ENCODE measurements around the gene VPS4B.
A peak's percentile ranks its signal among the peaks of the same experiment; 100 is the strongest.

The VPS4B gene

DNA sequence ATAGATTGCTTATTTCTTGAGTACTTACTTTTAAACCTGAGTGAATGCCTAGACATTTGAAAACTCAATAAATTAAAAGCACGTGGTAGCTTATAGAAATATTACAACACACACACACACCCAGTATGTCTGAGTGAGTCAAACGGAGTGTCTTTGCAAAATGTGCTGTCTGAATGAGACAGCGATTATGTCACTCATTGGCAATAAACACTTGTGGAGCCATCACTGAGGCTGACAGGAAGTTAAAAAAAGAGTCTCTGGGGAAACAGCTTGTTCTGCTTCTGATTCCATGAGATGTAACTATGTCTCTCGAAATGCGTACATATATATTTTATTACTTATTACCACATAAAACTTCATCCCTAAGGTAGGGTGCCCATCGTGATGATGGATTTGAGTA, 22.3 kb upstream of the VPS4B start:
- H3K27ac ChIP-seq (ENCODE audit: poor library complexity, severe bottlenecking), result peak overlapping the region; percentile 97
- H3K27me3 ChIP-seq (ENCODE audit: insufficient read depth, poor library complexity, severe bottlenecking), result no peaks in the 10 kb centered on the region
- no peaks in the 10 kb centered on the region for H3K36me3 ChIP-seq (ENCODE audit: low read depth)
- H3K4me3 ChIP-seq (ENCODE audit: severe bottlenecking), result no peak overlapping the region
- H3K9me3 ChIP-seq (ENCODE audit: severe bottlenecking), result no peaks in the 10 kb centered on the region
- DNase-seq (ENCODE audit: low spot score) (no peak), ATAC-seq (ENCODE audit: low read depth) (peak; percentile 78)
- H3K4me1 ChIP-seq (ENCODE audit: insufficient read depth, poor library complexity, severe bottlenecking), result peaks cover 36% of the 10 kb centered on the region
- TF ChIP-seq, protein P1, sequence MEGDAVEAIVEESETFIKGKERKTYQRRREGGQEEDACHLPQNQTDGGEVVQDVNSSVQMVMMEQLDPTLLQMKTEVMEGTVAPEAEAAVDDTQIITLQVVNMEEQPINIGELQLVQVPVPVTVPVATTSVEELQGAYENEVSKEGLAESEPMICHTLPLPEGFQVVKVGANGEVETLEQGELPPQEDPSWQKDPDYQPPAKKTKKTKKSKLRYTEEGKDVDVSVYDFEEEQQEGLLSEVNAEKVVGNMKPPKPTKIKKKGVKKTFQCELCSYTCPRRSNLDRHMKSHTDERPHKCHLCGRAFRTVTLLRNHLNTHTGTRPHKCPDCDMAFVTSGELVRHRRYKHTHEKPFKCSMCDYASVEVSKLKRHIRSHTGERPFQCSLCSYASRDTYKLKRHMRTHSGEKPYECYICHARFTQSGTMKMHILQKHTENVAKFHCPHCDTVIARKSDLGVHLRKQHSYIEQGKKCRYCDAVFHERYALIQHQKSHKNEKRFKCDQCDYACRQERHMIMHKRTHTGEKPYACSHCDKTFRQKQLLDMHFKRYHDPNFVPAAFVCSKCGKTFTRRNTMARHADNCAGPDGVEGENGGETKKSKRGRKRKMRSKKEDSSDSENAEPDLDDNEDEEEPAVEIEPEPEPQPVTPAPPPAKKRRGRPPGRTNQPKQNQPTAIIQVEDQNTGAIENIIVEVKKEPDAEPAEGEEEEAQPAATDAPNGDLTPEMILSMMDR (IDR thresholded peaks at IDR 0.05; ENCODE audit: poor library complexity, severe bottlenecking), result no peak

DNA sequence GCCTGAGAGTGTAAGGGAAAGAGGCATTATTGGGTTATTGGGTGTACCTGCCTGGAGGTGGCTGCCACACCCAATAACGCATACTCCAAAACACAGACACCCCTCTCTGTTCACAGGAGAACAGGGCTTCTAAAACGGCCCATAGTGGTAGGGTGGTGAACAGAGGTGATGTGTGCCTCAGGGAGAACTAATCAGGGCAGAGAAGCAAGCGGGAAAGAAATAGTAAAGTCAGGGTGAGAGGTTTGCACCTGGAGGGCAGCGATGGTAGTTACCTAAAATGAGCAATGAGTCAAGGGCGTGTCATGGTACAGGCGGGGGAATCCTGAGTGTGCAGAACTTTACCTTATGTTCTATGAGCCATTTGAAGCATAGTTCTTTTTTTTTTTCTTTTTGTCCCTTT, 21.6 kb upstream of the VPS4B start:
- DNase-seq (ENCODE audit: low spot score) (no peak), ATAC-seq (ENCODE audit: low read depth) (peak; percentile 69)
- TF ChIP-seq, protein P1 (IDR thresholded peaks at IDR 0.05; ENCODE audit: poor library complexity, severe bottlenecking), result no peak
- H3K4me3 ChIP-seq (ENCODE audit: severe bottlenecking), result no peak overlapping the region
- H3K36me3 ChIP-seq (ENCODE audit: low read depth), result no peaks in the 10 kb centered on the region
- peak overlapping the region; percentile 97 for H3K27ac ChIP-seq (ENCODE audit: poor library complexity, severe bottlenecking)
- H3K4me1 ChIP-seq (ENCODE audit: insufficient read depth, poor library complexity, severe bottlenecking), result peaks cover 34% of the 10 kb centered on the region
- no peaks in the 10 kb centered on the region for H3K9me3 ChIP-seq (ENCODE audit: severe bottlenecking)
- H3K27me3 ChIP-seq (ENCODE audit: insufficient read depth, poor library complexity, severe bottlenecking), result no peaks in the 10 kb centered on the region

DNA sequence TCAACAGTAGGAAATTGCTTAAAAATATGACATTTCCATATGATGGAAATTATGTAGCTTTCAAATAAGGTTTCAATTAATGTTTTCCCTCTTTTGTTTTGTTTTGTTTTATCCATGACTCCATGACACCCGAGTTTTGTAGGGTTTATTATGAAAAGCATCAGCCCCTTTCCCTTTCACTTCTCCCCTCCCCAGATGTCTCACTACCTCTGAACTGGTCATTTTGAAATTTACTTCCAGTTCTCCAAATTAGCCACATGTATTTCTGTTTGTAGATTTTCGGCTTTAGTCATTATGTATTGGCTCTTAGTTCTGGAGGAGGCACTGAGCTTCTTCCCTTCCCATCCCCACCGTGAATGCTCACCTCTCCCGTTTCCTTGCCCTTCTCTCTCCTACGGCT, 18.6 kb upstream of the VPS4B start:
- Histone ChIP-seq H3K4me3 (ENCODE audit: severe bottlenecking) (no peak overlapping the region), H3K36me3 (ENCODE audit: low read depth) (no peaks in the 10 kb centered on the region), H3K27ac (ENCODE audit: poor library complexity, severe bottlenecking) (peak overlapping the region; percentile 97), H3K9me3 (ENCODE audit: severe bottlenecking) (no peaks in the 10 kb centered on the region), H3K27me3 (ENCODE audit: insufficient read depth, poor library complexity, severe bottlenecking) (no peaks in the 10 kb centered on the region), H3K4me1 (ENCODE audit: insufficient read depth, poor library complexity, severe bottlenecking) (peaks cover 34% of the 10 kb centered on the region)
- DNase-seq (ENCODE audit: low spot score) (no peak), ATAC-seq (ENCODE audit: low read depth) (no peak)
- TF ChIP-seq, protein P1 (IDR thresholded peaks at IDR 0.05; ENCODE audit: poor library complexity, severe bottlenecking), result no peak

DNA sequence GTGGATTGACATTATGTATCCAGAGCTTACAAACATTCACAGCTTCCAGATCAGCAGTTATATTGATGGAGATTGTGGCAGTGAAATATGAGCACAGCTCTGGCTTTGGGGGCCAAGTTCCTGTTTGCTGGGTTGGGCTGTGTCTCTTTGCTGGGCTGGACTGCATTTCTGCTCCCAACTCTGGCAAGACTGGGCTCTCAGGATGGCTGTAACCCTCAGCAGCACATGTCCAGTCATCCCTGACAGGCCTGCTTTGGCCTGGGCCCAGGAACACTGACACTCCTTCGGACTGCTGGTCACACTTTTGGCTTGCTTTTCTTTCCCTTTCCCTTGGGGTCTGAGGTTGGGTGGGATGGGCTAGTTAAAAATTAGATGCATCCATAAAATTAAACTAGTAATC, 17.9 kb upstream of the VPS4B start:
- H3K27me3 ChIP-seq (ENCODE audit: insufficient read depth, poor library complexity, severe bottlenecking), result no peaks in the 10 kb centered on the region
- H3K4me1 ChIP-seq (ENCODE audit: insufficient read depth, poor library complexity, severe bottlenecking), result peaks cover 32% of the 10 kb centered on the region
- no peaks in the 10 kb centered on the region for H3K9me3 ChIP-seq (ENCODE audit: severe bottlenecking)
- H3K4me3 ChIP-seq (ENCODE audit: severe bottlenecking), result no peak overlapping the region
- DNase-seq (ENCODE audit: low spot score) (no peak), ATAC-seq (ENCODE audit: low read depth) (peak; percentile 59)
- no peaks in the 10 kb centered on the region for H3K36me3 ChIP-seq (ENCODE audit: low read depth)
- TF ChIP-seq, protein P1 (IDR thresholded peaks at IDR 0.05; ENCODE audit: poor library complexity, severe bottlenecking), result no peak
- H3K27ac ChIP-seq (ENCODE audit: poor library complexity, severe bottlenecking), result peak overlapping the region; percentile 97

DNA sequence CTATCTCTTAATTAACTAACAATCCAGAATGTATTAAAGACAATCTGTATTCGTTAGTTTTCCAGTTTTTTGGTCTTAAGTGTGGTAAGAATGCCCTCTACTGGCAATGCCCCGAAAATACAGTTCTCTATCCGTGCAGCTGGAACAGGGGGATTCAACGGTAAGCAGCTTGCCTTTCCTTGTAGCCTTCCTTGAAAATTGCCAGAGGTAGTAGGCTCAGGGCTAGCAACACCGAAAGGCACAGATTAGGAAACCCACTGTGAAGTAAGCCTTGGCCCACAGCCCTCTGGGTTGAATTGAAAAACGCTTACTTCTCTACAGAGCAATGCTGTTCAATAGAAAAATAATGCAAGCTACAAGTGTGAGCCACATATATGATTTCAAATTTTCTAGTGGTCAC, 17.1 kb upstream of the VPS4B start:
- Histone ChIP-seq H3K4me1 (ENCODE audit: insufficient read depth, poor library complexity, severe bottlenecking) (peaks cover 25% of the 10 kb centered on the region), H3K9me3 (ENCODE audit: severe bottlenecking) (no peaks in the 10 kb centered on the region), H3K27me3 (ENCODE audit: insufficient read depth, poor library complexity, severe bottlenecking) (no peaks in the 10 kb centered on the region), H3K36me3 (ENCODE audit: low read depth) (no peaks in the 10 kb centered on the region), H3K27ac (ENCODE audit: poor library complexity, severe bottlenecking) (peak overlapping the region; percentile 97), H3K4me3 (ENCODE audit: severe bottlenecking) (no peak overlapping the region)
- ATAC-seq (ENCODE audit: low read depth) (peak; percentile 41), DNase-seq (ENCODE audit: low spot score) (no peak)
- TF ChIP-seq, protein P1 (IDR thresholded peaks at IDR 0.05; ENCODE audit: poor library complexity, severe bottlenecking), result peak; percentile 91

Data from RWPE2 (cell line).